AG04449 (cell line): Measurements from ENCODE around the gene CTDSPL.

Experiments
- CTCF ChIA-PET: fragments of 350-600 bp; formaldehyde crosslinking; extraction: SDS; loops from one replicate; lab custom pipeline; 2021; ENCODE audit warnings: antibody characterized with exemption; lab: Yijun Ruan, JAX
- POLR2A ChIA-PET: fragments of 400-600, 350-600 bp; formaldehyde crosslinking; extraction: SDS; loops from one replicate; lab custom pipeline; 2020; ENCODE audit warnings: antibody characterized with exemption, inconsistent platforms; lab: Yijun Ruan, JAX
- DNase-seq: peaks from one replicate; pipeline ENCODE4 v3.0.0-alpha.2; 2010; ENCODE audit warnings: low read depth, low spot score
- H3K4me3 ChIP-seq: 2 replicates; pipeline ENCODE4 v1.5.1; 2011; ENCODE audit warnings: low read depth, mild to moderate bottlenecking, control low read depth, low read length
- TF ChIP-seq, protein P1 (sequence below): IDR thresholded peaks from one replicate; pipeline ENCODE4 v1.5.1; 2011; ENCODE audit warnings: mild to moderate bottlenecking, moderate library complexity, low read length, control low read depth, inconsistent platforms; ENCODE audit not compliant: insufficient read depth; ENCODE audit errors: missing control alignments

The CTDSPL gene

DNA sequence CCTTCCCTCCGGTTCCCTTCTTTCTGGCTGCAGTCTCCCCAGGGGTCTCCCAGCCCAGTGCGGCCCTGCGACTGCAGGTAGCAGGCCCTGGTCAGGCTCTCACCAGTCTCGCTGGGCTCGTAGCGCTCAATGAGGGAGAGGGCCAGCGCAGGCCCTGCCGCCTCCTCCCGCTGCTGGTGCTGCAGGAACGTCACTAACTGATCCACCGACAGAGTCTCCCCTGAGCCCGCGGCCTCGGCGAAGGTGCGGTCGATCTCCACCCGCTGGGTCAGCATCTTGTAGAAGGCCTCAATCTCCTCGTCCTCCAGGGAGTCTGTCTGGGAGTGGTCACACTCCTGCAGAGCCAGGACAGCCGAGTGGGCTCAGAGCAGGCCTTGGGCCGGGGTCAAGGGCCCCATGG, 149.4 kb downstream of the CTDSPL start:
- no peak for DNase-seq
- CTCF ChIA-PET = interaction anchor here (1.0 to 3.6 kb wide), 2 partner anchors 9 to 14 kb away, joined by 5 to 15 read pairs; no protein-coding TSS in a partner anchor
- TF ChIP-seq, protein P1, sequence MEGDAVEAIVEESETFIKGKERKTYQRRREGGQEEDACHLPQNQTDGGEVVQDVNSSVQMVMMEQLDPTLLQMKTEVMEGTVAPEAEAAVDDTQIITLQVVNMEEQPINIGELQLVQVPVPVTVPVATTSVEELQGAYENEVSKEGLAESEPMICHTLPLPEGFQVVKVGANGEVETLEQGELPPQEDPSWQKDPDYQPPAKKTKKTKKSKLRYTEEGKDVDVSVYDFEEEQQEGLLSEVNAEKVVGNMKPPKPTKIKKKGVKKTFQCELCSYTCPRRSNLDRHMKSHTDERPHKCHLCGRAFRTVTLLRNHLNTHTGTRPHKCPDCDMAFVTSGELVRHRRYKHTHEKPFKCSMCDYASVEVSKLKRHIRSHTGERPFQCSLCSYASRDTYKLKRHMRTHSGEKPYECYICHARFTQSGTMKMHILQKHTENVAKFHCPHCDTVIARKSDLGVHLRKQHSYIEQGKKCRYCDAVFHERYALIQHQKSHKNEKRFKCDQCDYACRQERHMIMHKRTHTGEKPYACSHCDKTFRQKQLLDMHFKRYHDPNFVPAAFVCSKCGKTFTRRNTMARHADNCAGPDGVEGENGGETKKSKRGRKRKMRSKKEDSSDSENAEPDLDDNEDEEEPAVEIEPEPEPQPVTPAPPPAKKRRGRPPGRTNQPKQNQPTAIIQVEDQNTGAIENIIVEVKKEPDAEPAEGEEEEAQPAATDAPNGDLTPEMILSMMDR = no peak
- no peak overlapping the region for H3K4me3 ChIP-seq
- POLR2A ChIA-PET = no interaction called here

DNA sequence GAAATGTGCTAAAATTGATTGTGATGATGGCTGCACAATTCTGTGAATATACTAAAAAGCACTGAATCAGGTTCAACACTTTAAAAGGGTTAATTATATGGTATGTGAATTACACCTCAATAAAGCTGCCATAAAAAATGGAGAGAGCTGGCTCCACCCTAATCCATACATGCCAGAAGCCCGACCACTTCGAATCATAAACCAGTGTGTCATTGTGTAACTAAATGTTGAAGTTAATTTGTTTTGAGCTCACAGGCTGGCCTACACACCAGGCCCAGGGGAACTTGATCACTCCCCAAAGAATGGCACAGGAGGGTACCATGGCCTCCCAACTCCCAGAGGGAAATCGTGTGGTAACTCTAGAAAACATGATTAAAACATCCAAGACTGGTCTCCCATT, 153.8 kb downstream of the CTDSPL start:
- TF ChIP-seq, protein P1 = no peak
- POLR2A ChIA-PET = no interaction called here
- CTCF ChIA-PET = interaction anchor here (1.3 to 1.5 kb wide), 2 partner anchors 12 to 19 kb away, joined by 4 to 7 read pairs; no protein-coding TSS in a partner anchor
- no peak overlapping the region for H3K4me3 ChIP-seq
- DNase-seq = no peak

DNA sequence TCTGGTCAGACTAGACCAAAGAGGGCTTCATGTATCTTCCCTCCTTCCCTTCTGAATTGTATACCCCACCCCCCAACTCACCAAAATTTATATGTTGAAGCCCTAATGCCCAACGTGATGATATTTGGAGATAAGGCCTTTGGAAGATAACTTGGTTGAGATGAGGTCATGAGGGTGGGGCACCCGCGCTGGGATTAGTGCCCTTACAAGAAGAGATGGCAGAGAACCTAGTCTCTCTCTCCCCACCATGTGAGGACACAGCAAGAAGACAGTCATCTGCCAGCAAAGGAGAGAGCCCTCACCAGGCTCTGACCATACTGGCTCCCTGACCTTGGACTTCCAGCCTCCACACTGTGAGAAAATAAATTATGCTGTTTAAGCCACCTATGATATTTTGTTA, 154.3 kb downstream of the CTDSPL start:
- ChIA-PET CTCF (interaction anchor here (1.3 to 1.5 kb wide), 2 partner anchors 12 to 19 kb away, joined by 4 to 7 read pairs; no protein-coding TSS in a partner anchor), POLR2A (no interaction called here)
- no peak overlapping the region for H3K4me3 ChIP-seq
- DNase-seq = no peak
- TF ChIP-seq, protein P1 = no peak

DNA sequence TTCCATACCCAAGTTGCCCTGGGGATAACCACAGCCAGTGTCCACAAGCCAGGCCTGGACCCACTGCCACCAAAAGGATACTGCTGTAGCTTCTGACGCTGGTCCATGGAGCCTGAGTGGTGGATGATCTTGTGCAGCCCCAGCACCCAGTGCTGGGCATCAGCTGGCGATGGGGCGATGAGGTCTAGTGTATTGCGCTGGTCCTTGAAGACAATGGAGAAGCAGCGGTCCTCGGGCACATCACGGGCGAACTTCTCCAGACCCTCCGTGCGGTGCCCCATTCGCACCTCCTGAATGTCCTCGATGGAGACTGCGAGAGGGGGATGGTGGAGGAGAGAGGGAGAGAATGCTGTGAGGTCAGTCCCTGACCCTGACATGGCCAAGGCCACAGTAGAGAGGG, 154.7 kb downstream of the CTDSPL start:
- no peak for DNase-seq
- ChIA-PET CTCF (interaction anchor here (1.3 to 1.5 kb wide), 2 partner anchors 13 to 20 kb away, joined by 4 to 7 read pairs; no protein-coding TSS in a partner anchor), POLR2A (no interaction called here)
- TF ChIP-seq, protein P1 = no peak
- no peak overlapping the region for H3K4me3 ChIP-seq

DNA sequence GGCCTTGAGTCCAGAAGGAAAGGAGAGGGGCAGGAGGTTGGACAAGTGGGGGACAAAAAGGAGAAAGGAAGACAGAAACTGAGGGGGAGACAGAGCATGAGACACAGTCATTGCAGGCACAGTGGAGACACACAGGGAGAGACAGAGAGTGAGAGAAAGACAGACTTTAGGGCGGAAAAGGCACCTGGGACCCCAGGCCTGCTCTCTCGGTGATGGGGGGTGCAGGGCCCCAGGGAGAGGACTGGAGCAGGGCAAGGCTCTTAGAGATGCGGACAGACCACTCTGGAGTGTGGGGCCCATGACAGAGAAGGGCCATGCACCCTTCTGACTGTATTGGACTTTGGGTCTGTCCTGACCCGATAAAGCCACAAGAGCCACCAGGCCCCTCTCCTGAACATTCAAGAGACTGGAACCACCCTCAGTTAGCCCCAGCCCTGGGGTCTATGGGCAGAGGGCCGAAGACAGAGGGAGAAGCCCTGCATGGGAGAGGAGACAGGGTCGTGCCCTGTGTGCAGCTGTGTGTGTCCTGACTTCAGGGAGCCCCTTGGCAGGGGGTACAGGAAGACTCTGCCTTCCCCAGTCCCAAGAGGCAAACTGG, 155.3 kb downstream of the CTDSPL start:
- ChIA-PET CTCF (interaction anchor here (1.2 to 1.5 kb wide), 2 partner anchors 11 to 13 kb away, joined by 3 to 7 read pairs; no protein-coding TSS in a partner anchor), POLR2A (no interaction called here)
- TF ChIP-seq, protein P1 = no peak
- no peak overlapping the region for H3K4me3 ChIP-seq
- DNase-seq = no peak

DNA sequence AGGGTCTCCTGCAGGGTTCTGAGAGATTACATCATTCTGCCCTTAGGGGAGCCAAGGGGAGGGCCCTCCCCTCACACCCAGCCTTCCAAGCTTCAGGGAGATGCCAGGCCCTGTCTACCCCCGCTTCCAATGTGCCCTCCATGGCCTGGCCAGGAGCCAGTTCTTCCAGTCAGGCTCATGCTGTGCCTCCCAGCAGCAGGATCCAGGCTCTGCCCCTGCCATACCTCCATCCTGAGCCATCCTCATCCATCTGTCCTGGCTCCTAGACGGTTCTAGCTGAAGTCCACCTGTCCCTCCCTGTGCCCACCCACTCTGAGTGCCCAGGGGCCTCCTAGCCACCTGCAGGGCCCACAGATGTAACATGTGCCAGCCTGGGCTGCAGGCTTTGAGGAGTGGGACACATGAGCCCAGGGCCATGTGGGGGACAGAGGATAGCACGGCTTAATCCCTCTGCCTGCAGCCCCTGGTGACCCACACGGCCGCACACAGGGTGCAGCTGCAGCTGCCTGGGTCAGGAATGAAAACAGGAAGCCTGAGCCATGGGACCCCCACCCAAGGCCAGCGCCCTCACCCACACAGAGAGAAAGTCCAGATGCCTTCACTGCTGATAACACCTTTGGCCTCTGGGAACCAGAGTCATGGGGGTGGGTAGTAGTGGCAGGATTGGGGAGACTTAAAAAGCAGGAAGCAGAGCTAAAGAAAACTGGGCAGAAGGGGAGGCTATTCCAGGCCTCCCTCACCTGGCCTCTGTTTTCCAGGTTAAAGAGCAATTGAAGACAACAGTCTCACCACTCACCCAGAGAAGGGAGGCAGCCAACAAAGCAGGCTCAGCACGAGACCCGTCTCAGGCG, 156.0 kb downstream of the CTDSPL start:
- H3K4me3 ChIP-seq = no peak overlapping the region
- POLR2A ChIA-PET = no interaction called here
- TF ChIP-seq, protein P1 = no peak
- CTCF ChIA-PET = interaction anchor here (1.2 kb wide), 1 partner anchor 11 kb away, joined by 3 read pairs; no protein-coding TSS in a partner anchor
- no peak for DNase-seq
